Measurements from ENCODE around the gene KCTD21.
"Not testable (repeated sequence)": the region's sequence is repeated elsewhere in the genome, so short reads cannot be mapped to it uniquely, and the experiment has no call there.

Gene KCTD21

DNA sequence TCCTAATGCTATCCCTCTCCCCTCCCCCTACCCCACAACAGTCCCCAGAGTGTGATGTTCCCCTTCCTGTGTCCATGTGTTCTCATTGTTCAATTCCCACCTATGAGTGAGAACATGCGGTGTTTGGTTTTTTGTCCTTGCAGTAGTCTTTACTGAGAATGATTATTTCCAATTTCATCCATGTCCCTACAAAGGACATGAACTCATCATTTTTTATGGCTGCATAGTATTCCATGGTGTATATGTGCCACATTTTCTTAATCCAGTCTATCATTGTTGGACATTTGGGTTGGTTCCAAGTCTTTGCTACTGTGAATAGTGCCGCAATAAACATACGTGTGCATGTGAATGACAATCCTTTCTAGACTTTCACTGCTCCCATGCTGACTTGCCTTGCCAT lies 12.6 kb downstream of the KCTD21 start:
- not testable (repeated sequence) for DNase-seq (ENCODE audit: low read depth in 3 of 3)

DNA sequence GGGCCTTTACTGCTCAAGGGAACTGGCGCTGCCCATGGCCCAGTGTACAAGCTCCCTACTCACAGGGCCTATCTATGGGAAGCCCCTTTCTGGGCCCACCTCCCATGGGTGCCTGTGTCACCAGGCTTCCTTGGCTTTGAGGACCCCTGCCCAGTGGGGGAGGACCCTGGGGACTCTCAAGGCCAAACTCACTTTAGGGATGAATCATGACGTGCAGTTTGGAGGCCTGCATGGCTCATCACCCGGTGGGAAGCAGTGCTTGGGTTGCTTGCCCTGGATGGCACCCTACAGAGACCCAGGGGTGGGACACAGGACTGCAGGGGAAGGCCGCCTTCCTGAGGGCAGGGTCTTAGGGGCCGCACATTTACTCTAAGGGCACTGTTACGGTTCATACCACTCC lies 16.5 kb downstream of the KCTD21 start:
- DNase-seq (ENCODE audit: low read depth in 3 of 3), result no peak

DNA sequence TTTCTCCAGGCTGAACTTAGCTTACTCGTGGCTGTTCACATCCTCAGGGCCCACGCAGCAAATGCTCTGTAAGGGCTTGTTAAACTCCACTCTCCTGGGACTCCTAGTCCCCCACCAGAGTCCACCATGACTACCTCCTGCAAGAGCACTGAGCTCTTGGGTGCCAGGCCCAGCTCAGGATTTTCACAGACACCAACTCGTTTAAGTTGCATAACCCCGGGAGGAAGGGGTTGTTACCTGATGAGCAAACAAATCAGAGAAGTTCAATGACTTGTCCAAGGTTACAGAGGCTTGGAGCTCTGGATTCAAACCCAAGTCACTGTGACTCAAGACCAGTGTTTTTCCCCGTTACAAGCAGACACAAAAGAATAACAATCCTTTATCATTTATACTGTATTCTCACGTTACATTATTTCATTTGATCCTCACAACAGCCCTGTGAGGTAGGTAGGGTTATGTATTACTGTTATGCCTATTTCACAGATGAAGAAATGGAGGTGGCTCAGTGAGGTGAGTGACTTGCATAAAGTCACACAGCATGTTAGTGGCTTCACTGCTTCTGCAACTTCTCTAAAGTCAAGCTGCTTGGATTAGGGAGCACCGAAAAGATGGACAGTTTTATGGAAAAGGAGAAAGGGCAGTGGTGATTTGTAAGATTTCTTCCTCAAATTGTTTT lies 17.4 kb downstream of the KCTD21 start:
- DNase-seq (ENCODE audit: low read depth in 3 of 3), result no peak

DNA sequence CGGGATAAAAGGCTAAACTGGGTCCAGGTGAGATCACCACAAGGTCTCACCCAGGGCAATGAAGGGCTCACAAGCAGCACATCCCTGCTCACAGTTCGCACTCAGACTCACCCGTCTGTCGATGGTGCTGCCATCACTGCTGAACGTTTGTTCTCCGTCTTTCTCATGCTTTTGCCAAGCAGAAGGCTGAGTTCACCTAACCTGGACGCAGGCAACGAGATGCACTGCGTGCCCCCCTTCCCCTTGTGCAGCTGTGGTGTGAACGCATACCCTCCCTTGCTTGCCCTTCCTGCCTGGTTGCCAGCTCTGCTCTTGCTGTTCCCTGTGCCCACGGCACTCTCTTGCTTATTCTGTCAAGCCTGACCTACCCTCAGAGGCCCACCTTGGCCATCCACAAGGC lies 18.0 kb downstream of the KCTD21 start:
- DNase-seq (ENCODE audit: low read depth in 3 of 3), result no peak

DNA sequence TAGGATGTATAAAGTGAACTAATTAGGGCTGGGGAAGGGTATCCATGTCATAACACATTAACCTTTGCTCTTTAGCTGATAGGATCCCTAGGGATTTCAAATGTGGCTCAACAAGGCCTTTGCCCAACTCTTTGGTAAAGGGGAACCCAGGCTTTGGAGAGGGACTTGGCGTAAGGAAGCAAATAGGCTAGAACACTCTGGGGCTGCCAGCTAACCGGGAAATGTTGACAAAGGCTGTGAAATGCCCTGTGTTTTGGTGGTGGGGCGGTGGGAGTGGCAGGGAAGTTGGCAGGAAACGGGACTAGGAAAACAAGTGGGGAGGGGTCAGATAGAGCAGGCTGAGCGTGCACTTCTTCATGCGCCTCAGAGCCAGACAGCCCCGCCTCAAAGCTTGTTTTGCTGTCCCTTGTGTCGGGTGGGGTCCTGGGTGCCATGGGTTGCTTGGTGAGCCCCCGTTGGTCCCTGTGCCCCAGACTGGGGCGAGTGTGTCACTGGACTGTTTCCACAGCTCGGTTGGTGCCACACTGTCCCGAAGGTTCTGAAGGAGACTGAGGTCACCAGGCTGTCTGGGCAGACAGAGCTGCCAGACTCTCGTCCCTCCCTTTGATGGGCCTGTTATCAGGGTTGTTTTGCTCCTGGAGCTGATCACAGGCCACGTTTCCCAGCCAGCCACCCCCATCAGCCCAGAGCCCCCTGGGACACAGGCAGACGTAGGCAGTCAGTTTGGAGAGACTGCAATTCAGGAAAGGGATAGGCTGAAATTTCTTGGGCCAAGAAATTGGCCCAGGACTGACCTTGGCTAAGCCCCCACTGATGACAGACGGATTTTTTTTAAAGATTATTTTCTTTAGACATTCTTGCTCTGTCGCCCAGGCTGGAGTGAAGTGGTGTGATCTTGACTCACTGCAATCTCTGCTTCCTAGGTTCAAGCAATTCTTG lies 19.6 kb downstream of the KCTD21 start:
- DNase-seq (ENCODE audit: low read depth in 3 of 3), result no peak

DNA sequence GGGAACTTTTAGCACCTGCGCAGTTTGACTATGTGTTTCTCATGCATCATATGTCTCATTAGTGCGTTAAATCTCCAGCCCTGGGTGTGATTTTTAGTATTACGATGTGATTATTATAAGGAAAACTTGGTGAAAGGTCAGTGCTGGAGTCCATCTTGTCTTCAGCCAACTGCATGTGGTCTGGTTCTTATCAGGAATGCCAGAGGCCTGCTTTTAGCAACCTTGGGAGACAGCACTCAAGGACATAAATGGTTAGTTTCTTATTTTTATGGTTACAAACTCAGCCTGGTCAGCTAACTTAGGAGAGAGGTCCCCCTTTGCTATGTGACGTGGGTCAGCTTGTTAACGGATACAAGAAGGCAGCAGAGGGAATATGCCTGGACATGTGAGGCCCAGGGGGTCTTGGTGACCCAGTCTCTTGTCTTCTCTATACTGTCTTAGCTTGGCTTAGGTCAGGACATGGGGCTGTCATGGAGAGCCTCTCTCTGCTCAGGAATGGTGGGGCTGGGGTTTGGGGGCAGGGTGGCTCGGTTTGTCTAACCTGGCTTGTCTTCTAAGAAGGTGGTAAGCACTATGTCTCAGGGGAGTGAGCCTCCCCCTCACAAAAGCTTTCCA lies 21.5 kb downstream of the KCTD21 start:
- DNase-seq (ENCODE audit: low read depth in 3 of 3), result no peak

DNA sequence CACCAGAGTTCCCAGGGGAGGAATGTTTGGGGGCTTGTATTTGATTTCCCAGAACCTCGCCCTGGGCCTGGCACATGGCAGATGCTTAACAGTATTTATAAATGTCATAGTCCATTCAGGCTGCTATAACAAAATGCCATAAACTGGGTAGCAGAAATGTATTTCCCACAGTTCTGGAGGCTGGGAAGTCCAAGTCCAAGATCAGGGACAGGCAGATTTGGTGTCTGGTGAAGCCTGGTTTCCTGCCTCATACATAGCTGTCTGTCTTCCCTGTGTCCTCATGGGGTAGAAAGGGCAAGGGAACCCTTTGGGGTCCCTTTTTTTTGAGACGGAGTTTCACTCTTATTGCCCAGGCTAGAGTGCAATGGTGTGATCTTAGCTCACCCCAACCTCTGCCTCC lies 24.0 kb downstream of the KCTD21 start:
- no peak for DNase-seq (ENCODE audit: low read depth in 3 of 3)

DNA sequence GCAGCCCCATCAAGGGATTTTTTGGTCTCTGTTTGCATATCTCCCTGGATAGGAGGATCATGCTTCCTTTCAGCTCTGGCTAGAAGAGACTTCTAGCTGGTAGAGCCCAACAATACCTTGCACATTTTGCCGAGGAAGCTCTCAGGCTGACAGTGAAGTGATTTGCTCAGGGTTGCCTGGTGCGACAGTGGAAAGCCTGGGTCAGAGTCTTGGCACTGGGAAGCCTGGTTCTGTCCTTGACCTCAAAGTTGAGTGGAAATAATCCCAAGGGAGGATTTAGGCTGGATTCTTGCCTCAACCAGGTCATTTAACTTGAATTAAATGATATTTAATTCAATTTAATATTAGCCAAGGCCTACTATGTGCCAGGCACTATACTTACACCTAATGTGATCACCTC lies 24.6 kb downstream of the KCTD21 start:
- DNase-seq (ENCODE audit: low read depth in 3 of 3), result no peak

DNA sequence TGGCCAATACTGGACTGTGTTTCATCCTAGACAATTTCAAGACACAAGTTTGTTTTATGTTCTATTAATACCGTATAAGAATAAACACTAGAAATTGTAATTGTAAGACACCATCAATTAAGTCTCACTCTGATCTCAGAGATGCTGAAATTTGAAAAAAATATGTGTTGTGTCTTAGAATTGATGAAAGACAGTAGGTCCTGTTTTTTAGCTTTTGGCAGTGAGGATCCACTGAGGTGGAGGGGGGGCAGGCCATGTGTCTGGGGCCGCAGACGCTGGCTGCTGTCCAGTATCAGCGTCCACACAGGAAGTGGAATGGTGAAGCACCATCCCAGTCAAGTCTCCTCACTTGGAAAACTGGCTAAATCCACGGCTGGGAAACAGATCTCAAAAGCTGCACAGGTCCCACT lies 26.5 kb downstream of the KCTD21 start:
- DNase-seq (ENCODE audit: low read depth in 3 of 3), result no peak

DNA sequence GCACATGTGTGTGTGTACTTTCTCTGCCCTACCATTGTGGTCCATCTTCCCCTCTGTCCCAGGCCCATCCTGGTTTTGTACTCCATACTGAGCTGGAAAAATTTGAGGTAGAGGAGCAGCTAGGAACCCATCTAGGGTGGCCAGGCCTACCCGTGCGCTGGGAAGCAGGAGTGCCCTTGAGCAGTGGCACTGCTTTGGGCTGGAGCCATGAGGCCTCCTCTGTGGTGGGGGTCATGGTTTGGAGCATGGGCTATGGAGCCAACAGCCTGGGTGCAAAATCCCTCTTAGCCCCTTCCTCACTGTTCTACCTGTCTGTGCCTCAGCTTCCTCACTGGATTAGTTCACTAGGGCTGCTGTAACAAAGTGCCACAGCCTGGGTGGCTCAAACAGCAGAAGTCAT lies 27.1 kb downstream of the KCTD21 start:
- no peak for DNase-seq (ENCODE audit: low read depth in 3 of 3)

DNA sequence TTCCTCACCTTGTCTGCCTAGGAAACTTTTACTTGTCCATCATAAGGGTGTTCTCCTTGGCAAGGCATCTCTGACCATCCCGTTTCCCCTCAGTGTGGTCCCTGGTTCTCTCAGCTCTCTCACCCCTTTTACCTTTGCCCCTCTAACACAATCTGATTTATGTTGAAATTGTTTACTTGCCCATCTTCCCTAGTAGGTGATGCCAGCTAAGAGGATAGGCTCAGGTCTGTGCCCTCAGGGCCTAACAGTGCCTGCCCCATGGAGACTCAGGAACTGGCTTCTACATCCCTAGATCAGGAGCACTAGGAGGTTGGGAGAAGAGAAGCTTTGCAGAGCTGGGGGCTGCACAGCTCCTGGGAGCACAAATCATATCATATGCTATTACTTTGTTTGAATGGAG lies 27.9 kb downstream of the KCTD21 start:
- no peak for DNase-seq (ENCODE audit: low read depth in 3 of 3)

DNA sequence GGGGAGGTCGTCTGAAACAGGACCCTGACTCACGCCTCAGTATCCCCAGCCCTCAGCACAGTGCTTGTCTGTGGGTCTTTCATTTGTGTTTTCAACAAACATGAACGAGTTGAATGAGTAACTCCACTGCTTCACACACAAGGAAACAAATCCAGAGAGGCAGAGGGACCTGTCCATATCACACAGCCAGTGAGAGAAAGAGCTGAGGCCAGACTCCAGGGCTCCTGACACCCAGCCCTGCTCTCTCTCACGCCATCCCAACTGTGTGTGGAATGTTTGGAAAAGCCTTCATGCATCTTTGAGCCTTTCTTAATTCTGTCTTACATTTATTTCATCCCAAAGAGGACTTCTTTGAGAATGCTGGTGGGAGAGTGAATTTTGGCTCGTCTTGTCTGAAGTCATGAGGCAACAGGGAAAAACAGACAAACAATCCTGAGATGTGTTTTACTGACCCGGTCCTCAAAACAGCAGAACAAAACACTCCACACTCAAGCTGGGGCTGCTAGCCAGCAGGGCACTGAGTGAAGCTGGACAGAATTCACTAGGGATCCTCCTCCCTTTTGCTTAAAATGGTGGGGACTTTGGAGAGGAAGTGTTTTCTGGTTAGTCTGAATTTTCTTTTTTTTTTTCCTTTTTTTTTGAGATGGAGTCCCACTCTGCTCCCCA lies 29.3 kb downstream of the KCTD21 start:
- DNase-seq (ENCODE audit: low read depth in 3 of 3), result no peak

DNA sequence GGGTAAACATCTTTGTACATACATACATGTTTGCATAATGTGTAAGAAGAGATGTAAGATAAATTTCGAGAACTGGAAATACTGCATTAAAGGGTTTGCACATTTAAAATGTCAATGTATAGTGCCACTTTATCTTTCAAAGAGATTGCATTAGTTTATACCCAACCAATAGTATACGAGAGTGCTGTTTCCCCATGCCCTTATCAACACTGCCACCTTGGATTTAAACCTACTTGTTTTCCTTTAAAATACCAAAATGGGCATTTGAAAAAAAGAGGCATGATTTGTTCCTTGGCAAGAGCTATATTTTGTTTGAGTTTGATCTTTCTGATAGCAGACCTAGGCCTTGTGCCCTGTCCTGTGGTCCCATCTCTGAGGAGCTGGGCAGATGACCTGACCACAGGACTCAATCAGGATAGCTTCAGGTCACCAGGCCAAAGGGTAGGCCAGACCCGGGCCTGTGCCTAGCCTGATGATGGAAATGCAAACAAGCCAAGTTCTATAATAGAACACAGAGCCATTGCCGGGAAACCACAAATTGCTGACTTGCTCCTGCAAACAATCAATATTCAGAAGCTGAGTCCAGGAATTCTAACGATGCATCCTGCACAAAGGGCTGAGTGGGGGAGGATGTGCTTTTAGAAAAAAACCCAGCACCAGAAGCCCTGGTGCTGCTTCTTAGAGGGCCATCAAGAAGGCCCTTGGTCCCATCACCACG lies 32.1 kb downstream of the KCTD21 start:
- DNase-seq (ENCODE audit: low read depth in 3 of 3), result no peak

DNA sequence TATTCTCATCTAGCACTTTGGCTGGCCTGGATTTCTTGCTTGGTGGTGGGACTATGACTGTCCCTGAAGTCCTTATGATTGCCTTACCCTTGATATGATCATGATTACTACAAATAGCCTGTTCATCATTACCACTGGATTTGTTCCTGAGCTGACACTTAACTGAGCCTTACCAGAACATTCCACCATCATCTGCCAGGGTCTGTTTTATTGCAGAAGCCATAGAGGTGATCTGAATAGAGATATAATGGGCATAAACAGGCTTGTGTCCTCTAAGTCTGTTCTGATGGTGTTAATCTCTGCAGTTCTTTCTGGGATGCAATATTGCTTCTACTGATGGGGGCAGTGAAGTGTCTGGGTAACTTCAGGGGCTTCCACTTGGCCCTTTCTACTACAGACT lies 36.6 kb downstream of the KCTD21 start:
- no peak for DNase-seq (ENCODE audit: low read depth in 3 of 3)

DNA sequence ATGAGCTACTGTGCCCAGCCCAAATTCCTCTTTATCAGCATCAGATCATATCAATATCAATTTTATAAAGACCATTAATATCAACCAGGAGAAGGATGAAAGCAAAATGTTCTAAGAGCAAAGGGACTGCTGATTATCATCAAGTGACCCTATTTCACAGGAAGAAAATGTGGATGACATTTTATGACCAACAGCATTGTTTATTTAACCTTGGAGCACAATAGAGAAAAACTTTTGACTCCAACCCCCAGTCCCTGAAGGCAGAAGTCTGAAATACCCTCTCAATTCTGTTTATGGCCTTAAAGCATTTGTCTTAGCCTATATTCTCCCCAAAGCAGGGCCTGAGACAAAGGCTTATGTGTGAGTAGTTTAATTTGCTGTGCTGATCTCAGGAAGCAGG lies 37.7 kb downstream of the KCTD21 start:
- no peak for DNase-seq (ENCODE audit: low read depth in 3 of 3)

DNA sequence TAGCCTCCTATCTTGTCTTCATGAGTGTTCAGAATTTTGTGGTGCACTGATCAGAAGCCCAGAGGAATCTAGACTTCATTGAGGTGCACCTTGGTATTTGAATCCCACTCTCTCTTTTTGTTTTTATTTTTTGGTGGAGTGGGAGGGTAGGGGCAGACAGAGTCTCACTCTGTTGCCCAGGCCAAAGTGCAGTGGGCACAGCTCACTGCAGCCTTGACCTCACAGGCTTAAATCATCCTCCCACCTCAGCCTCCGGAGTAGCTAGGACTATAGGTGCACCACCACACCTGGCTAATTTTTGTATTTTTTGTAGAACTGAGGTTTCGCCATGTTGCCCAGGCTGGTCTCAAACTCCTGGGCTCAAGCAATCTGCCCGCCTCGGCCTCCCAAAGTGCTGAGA lies 38.1 kb downstream of the KCTD21 start:
- DNase-seq (ENCODE audit: low read depth in 3 of 3), result no peak

DNA sequence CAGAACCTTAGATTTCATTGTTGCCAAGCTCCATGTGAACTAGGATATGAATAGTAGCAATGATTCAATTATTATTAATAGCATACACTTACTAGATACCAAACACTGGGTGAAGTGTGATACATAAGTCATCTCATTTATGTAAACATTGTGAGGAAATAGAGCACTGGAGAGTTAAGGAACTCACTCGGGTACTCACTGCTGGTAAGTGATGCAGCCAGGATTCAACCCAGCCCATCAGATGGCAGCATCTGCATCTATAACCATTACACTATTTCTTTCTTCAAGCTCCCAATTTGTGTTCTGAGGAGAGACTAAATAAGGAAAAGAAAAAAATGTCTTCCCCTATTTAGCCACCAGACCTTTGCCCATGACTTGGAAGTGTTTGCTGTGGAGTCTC lies 38.8 kb downstream of the KCTD21 start:
- DNase-seq (ENCODE audit: low read depth in 3 of 3), result no peak

DNA sequence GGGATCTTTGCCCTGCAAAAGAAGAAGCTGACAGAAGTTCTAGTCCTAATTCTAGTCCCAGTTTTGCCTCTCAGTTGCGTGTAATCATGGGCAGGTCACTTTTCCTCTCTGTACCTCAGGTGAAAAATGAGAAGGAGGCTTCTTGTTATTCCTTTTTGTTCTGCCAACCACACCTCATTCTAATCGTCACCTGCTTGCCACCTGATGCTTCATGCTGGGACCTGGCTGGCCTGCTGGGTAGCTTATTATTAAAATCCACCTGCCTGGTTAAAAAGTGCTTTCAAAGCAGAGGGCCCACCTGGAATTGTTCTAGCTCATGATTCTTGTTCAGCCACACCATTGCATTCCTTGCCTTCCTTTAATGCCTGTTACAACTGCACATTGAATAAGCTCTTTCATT lies 40.6 kb downstream of the KCTD21 start:
- no peak for DNase-seq (ENCODE audit: low read depth in 3 of 3)

DNA sequence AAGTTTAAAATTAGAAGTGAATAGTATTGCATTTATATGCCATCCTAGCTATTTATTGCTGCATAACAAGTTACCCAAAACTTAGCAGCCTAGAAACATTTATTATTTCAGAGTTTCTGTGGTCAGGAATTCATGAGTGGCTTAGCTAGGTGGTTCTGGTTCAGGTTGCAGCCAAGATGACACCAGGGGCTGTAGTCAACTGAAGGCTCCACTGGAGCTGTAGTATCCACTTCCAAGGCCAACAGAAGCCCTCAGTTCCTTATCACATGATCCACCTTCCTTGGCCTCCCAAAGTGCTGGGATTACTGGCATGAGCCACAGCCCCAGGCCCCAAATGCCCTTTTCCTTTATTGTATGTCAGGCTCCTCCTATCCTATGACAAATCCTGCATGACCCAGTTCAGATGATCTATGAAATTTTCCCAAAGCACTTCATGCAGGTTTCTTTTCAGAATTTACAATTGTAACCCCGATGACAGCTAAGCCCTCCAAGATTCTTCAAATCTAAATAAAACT lies 42.9 kb downstream of the KCTD21 start:
- no peak for DNase-seq (ENCODE audit: low read depth in 3 of 3)

DNA sequence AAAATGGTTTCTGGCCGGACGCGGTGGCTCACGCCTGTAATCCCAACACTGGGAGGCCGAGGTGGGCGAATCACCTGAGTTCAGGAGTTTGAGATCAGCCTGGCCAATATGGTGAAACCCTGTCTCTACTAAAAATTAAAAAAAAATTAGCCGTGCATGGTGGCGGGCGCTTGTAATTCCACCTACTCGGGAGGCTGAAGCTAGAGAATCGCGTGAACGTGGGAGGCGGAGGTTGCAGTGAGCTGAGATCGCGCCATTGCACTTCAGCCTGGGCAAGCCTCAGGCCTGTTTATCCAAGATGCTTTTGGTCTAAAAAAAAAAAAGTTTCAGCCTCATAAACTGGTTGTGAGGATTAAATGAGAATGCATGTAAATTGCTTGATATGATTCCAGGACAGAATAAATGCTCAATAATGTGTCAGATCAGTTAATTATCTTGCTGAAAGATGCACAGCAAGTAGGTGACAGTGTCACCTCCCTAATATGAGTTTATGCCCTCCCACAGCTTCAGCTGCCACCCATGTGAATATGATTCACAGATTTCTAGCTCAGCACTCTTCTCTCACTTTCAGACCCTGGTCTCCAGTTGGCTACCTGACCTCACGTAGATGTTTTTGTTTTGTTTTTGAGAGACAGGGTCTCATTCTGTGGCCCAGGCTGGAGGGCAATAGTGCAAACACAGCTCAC lies 47.9 kb downstream of the KCTD21 start:
- peak in 1 of 3 experiments; percentile 1 for DNase-seq (ENCODE audit: low read depth in 3 of 3)
